AG10803 (cell line): ENCODE measurements around the gene KRT73.

Experiments
- DNase-seq: peaks from one replicate; pipeline ENCODE4 v3.0.0; 2010; ENCODE audit warnings: low read depth
- H3K4me3 ChIP-seq: 2 replicates; pipeline ENCODE4 v1.5.1; 2011; ENCODE audit warnings: mild to moderate bottlenecking, low read length, control low read depth
- TF ChIP-seq, protein P1 (sequence below): conservative IDR thresholded peaks from 2 replicates; pipeline ENCODE4 v1.5.1; 2011; ENCODE audit warnings: mild to moderate bottlenecking, low read length, control low read depth, inconsistent platforms

KRT73 gene

DNA sequence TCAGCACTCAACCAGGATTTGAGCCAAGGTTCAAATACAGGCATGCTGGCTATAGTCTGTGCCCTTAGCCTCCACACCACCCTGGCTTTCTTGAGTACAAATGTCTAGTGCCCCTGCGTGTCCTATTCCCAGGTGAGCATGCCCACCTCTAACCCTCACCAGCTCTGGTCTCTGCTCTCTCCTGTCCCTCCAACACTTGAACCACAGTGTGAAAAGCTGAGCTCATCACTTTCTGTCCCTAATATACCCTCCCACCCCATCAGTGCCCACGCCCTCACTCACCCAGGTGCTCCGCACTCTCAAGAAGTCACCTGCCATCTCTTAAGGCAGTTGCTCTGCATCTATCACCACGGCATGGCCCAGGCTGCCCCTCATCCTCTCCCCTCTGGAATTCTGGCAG is 58.4 kb downstream of the KRT73 start:
- DNase-seq: no peak
- H3K4me3 ChIP-seq: no peak overlapping the region
- TF ChIP-seq, protein P1, sequence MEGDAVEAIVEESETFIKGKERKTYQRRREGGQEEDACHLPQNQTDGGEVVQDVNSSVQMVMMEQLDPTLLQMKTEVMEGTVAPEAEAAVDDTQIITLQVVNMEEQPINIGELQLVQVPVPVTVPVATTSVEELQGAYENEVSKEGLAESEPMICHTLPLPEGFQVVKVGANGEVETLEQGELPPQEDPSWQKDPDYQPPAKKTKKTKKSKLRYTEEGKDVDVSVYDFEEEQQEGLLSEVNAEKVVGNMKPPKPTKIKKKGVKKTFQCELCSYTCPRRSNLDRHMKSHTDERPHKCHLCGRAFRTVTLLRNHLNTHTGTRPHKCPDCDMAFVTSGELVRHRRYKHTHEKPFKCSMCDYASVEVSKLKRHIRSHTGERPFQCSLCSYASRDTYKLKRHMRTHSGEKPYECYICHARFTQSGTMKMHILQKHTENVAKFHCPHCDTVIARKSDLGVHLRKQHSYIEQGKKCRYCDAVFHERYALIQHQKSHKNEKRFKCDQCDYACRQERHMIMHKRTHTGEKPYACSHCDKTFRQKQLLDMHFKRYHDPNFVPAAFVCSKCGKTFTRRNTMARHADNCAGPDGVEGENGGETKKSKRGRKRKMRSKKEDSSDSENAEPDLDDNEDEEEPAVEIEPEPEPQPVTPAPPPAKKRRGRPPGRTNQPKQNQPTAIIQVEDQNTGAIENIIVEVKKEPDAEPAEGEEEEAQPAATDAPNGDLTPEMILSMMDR: no peak

- H3K4me3 ChIP-seq: no peak overlapping the region
Observed at GRCh38 chr12:52558781-52559445, 59.4 kb downstream of the KRT73 start.

More at GRCh38 chr12:52558781-52559445, 59.4 kb downstream of the KRT73 start:
- DNase-seq: no peak
- TF ChIP-seq, protein P1: no peak
